Left lung (tissue), 10 donors: ENCODE measurements around the gene EXOC2. TPM values are rescaled to one million over a fixed set of nuclear protein-coding genes. Genes with fewer than 3 reads are reported as not detected.

ENCODE experiments used
- ATAC-seq: fragments of 200-7000 bp; cut with Tn5 transposase; one replicate; pipeline ENCODE4 v1.9.1; 2020; ENCODE audit warnings: moderate library complexity
- DNase-seq, 4 donors: peaks; one replicate each; pipeline ENCODE4 v3.0.0-alpha.2; 2013 to 2020
- H3K27ac ChIP-seq, 2 donors: fragments of 200-600 bp; sonication (generic) in 1 of 2; one replicate each; pipeline versions ENCODE4 v1.5.0 to v1.8.0; 2020 to 2021
- H3K27me3 ChIP-seq, 2 donors: fragments of 200-600 bp; sonication (generic) in 1 of 2; one replicate each; pipeline versions ENCODE4 v1.5.0 to v1.8.0; 2020 to 2021
- H3K36me3 ChIP-seq, 2 donors: fragments of 200-600 bp; sonication (generic) in 1 of 2; one replicate each; pipeline versions ENCODE4 v1.5.0 to v1.8.0; 2020 to 2021
- H3K4me1 ChIP-seq, 2 donors: fragments of 200-600 bp; one replicate each; pipeline ENCODE4 v1.8.0; 2021
- H3K4me3 ChIP-seq, 2 donors: fragments of 200-600 bp; sonication (generic) in 1 of 2; one replicate each; pipeline versions ENCODE4 v1.5.0 to v1.8.0; 2020 to 2021; ENCODE audit warnings: mild to moderate bottlenecking in 1 of 2
- H3K9me3 ChIP-seq, 2 donors: fragments of 200-600 bp; sonication (generic) in 1 of 2; one replicate each; pipeline versions ENCODE4 v1.5.0 to v1.8.0; 2020 to 2021
- intact Hi-C, 2 donors: fragments of 100-400 bp; cut with DNase I; formaldehyde crosslinking; loops; one replicate each; pipeline versions ENCODE4 v1.11.2 to v1.14.2; 2022
- polyA plus RNA-seq, 6 donors: library from polyadenylated mRNA; unstranded; fragments of 120-200 nt; gene quantifications; one replicate each; pipeline ENCODE4 v1.2.1, GENCODE V29; 2013; ENCODE audit not compliant: insufficient read length in 6 of 6
- total RNA-seq, 2 donors: library from RNA; stranded (reverse); fragmentation: NEBNext Ultra II Directional; extraction: Animal tissue kit (Norgen Biotek cat#: 25700); gene quantifications; one replicate each; pipeline ENCODE4 v1.2.1, GENCODE V29; 2021
- TF ChIP-seq, protein P1 (sequence below), 2 donors: fragments of 200-600 bp; sonication (generic) in 1 of 2; IDR thresholded peaks; one replicate each; pipeline versions ENCODE4 v1.5.0 to v1.8.0; 2021; ENCODE audit warnings: antibody characterized with exemption in 2 of 2
- donor health status: DM: no; HTN: yes; CAD: no.
- donor health status: DM: no; HTN: no; CAD: no.

EXOC2 gene
- total and polyA plus RNA-seq, 8 donors, result 19.8 to 30.4 (median 28.4) TPM

- Histone ChIP-seq H3K4me3 (no peak overlapping the region), H3K27me3 (no peaks in the 10 kb centered on the region), H3K9me3 (no peaks in the 10 kb centered on the region), H3K27ac (no peak overlapping the region), H3K4me1 (peaks cover 0 to 8% of the 10 kb centered on the region in 2 donors), H3K36me3 (no peaks in the 10 kb centered on the region)
- intact Hi-C loops, result no loop called here
- DNase-seq (no peak), ATAC-seq (peak; percentile 45)
- TF ChIP-seq, protein P1, sequence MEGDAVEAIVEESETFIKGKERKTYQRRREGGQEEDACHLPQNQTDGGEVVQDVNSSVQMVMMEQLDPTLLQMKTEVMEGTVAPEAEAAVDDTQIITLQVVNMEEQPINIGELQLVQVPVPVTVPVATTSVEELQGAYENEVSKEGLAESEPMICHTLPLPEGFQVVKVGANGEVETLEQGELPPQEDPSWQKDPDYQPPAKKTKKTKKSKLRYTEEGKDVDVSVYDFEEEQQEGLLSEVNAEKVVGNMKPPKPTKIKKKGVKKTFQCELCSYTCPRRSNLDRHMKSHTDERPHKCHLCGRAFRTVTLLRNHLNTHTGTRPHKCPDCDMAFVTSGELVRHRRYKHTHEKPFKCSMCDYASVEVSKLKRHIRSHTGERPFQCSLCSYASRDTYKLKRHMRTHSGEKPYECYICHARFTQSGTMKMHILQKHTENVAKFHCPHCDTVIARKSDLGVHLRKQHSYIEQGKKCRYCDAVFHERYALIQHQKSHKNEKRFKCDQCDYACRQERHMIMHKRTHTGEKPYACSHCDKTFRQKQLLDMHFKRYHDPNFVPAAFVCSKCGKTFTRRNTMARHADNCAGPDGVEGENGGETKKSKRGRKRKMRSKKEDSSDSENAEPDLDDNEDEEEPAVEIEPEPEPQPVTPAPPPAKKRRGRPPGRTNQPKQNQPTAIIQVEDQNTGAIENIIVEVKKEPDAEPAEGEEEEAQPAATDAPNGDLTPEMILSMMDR (IDR thresholded peaks at IDR 0.05), result no peak
Measured at GRCh38 chr6:722608-723007, 29.7 kb upstream of the EXOC2 start.

GRCh38 chr6:722077-722524 is 29.2 kb upstream of the EXOC2 start:
- TF ChIP-seq, protein P1 (IDR thresholded peaks at IDR 0.05), result peak; percentile 88 to 94
- no peaks in the 10 kb centered on the region for H3K9me3 ChIP-seq
- peaks cover 0 to 8% of the 10 kb centered on the region in 2 donors for H3K4me1 ChIP-seq
- ATAC-seq (peak; percentile 98), DNase-seq (peak; percentile 76 to 92 (median 84))
- H3K27ac ChIP-seq, result no peak overlapping the region
- intact Hi-C loops, result no loop called here
- H3K4me3 ChIP-seq, result no peak overlapping the region
- no peaks in the 10 kb centered on the region for H3K36me3 ChIP-seq
- no peaks in the 10 kb centered on the region for H3K27me3 ChIP-seq

DNA sequence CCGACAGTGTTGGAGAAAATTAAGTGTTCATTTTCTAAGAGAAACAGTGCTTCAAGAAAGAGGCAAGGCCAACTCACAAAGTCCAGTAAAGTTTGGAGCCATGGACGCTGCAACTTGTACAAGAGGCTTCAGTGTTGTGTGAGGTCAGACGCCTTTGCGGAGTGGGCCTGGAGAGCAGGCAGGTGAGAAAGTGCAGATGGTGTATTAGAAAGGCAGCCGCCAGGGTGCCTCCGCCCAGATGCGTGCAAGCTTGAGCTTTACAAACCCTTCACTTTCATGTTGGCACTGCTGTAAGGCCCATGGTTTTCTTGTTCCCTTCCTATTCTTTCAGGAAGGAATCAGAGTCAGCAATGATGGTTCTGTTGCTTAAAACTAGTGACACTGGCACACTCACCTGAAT is 25.4 kb upstream of the EXOC2 start:
- H3K4me3 ChIP-seq, result no peak overlapping the region
- peaks cover 0 to 8% of the 10 kb centered on the region in 2 donors for H3K4me1 ChIP-seq
- H3K9me3 ChIP-seq, result no peaks in the 10 kb centered on the region
- H3K27ac ChIP-seq, result no peak overlapping the region
- no peak for DNase-seq
- ATAC-seq, result no peak
- H3K27me3 ChIP-seq, result no peaks in the 10 kb centered on the region
- TF ChIP-seq, protein P1 (IDR thresholded peaks at IDR 0.05), result no peak
- intact Hi-C loops, result no loop called here
- H3K36me3 ChIP-seq, result no peaks in the 10 kb centered on the region

GRCh38 chr6:717135-717534 is 24.2 kb upstream of the EXOC2 start:
- Histone ChIP-seq H3K27me3 (no peaks in the 10 kb centered on the region), H3K4me1 (peaks cover 0 to 2% of the 10 kb centered on the region in 2 donors), H3K9me3 (no peaks in the 10 kb centered on the region), H3K27ac (no peak overlapping the region), H3K36me3 (no peaks in the 10 kb centered on the region), H3K4me3 (no peak overlapping the region)
- DNase-seq (no peak), ATAC-seq (no peak)
- intact Hi-C loops, result no loop called here
- TF ChIP-seq, protein P1 (IDR thresholded peaks at IDR 0.05), result no peak

GRCh38 chr6:715709-716491 is 23.0 kb upstream of the EXOC2 start:
- H3K36me3 ChIP-seq, result no peaks in the 10 kb centered on the region
- peaks cover 0 to 4% of the 10 kb centered on the region in 2 donors for H3K27me3 ChIP-seq
- H3K9me3 ChIP-seq, result no peaks in the 10 kb centered on the region
- ATAC-seq (no peak), DNase-seq (no peak)
- peaks cover 0 to 12% of the 10 kb centered on the region in 2 donors for H3K4me1 ChIP-seq
- H3K27ac ChIP-seq, result no peak overlapping the region
- TF ChIP-seq, protein P1 (IDR thresholded peaks at IDR 0.05), result no peak
- no peak overlapping the region for H3K4me3 ChIP-seq
- intact Hi-C loops, result no loop called here
